C4-2B (cell line): ENCODE data around the gene G3BP2.

Experiments
- H3K27ac ChIP-seq: fragments of 450-650 bp; 2 replicates; pipeline ENCODE4 v1.5.1; 2017
- ZFX ChIP-seq: fragments of 450-650 bp; IDR thresholded peaks from 2 replicates; pipeline ENCODE4 v1.6.1; 2017
- TF ChIP-seq, protein P1 (sequence below): fragments of 450-650 bp; conservative IDR thresholded peaks from 2 replicates; pipeline ENCODE4 v1.5.1; 2017; ENCODE audit warnings: mild to moderate bottlenecking

The G3BP2 gene

DNA sequence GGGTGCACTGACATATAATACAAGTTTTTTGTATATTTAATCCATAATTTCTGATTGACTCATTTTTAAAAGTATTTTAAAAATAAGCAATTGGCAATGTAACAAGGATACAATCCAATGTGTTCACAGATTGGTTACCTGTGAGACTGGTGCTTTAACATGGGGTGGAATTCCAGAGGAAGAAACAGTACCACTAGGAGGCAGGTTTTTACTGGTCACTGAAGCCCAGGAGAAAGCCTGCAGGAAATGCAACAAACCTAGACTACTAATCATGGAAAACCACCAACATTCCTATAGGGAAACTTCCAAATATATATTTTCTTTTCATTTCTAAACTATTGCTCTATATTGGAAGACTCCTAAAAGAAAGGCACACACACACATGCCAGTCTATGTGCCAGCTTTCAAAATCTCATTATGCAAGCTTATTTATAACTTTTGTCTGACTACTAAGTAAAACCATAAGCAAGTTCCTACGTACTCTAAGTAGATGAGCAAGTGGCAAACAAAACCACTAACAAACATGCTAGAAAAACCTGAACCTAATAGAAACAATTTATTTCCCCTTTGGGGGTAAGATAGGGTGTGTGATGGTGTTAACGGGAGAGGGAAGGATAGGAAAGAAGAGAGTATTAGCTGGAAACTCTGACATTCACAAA is 19.2 kb downstream of the G3BP2 start:
- TF ChIP-seq ZFX: no peak
- TF ChIP-seq, protein P1, sequence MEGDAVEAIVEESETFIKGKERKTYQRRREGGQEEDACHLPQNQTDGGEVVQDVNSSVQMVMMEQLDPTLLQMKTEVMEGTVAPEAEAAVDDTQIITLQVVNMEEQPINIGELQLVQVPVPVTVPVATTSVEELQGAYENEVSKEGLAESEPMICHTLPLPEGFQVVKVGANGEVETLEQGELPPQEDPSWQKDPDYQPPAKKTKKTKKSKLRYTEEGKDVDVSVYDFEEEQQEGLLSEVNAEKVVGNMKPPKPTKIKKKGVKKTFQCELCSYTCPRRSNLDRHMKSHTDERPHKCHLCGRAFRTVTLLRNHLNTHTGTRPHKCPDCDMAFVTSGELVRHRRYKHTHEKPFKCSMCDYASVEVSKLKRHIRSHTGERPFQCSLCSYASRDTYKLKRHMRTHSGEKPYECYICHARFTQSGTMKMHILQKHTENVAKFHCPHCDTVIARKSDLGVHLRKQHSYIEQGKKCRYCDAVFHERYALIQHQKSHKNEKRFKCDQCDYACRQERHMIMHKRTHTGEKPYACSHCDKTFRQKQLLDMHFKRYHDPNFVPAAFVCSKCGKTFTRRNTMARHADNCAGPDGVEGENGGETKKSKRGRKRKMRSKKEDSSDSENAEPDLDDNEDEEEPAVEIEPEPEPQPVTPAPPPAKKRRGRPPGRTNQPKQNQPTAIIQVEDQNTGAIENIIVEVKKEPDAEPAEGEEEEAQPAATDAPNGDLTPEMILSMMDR: peak; percentile 52
- H3K27ac ChIP-seq: no peak overlapping the region

DNA sequence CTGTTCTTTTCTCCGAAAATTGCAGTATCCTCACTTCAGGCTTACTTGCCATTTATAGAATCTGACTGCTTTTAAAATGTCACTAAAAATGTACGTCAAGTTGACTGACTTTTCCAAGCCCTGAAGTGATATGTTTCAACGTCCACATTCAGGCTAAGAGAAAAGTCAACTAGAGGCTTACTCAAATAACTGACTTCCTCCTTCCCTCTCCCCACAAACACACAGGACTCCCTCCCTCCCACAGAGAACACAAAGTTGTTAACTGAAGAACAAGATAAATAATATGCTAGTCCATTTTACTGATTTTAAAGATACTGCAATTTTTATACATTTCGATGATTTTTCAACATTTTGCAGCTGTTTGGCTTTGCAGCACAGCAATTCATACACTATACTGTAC is 29.1 kb downstream of the G3BP2 start:
- H3K27ac ChIP-seq: no peak overlapping the region
- TF ChIP-seq, protein P1: no peak
- TF ChIP-seq ZFX: no peak

DNA sequence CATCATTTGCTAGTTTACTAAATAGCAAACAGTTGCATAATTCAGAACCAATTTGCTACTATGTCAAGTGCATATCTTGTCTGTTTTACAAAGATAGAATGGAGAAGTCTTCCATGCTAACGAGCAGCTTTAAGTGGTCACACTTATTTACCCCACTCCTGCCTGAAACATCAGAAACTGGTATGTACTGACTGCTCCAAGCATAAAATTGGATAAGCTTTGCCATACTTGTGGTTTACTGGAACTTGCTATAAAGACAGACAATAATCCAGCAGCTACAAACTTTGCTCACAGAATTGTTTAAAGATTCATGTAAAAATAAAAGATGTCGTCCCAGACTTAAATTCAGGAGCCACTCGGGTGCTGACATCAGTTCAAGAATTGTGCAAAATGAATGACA is 29.6 kb downstream of the G3BP2 start:
- H3K27ac ChIP-seq: no peak overlapping the region
- TF ChIP-seq, protein P1: no peak
- no peak for TF ChIP-seq ZFX

DNA sequence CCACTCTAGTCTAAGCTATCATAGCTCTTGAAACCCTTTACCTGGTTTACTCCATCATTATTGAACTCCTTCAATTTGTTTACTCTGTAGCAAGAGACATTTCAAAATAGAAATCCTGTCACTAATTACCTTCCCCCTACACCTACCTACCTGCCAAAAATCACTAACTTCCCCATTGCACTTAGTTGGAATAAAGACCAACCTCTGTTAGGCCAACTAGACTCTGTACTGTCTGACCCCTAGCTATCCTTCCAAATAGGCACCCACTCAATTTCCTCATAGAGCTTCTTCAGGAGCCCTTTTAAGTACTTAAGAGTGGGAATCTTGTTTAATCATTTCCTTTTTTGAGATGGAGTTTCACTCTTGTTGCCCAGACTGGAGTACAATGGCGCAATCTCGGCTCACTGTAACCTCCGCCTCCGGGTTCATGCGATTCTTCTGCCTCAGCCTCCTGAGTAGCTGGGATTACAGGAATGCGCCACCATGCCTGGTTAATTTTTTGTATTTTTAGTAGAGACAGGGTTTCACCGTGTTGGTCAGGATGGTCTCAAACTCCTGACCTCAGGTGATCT is 34.0 kb downstream of the G3BP2 start:
- TF ChIP-seq ZFX: no peak
- TF ChIP-seq, protein P1: no peak
- H3K27ac ChIP-seq: no peak overlapping the region

DNA sequence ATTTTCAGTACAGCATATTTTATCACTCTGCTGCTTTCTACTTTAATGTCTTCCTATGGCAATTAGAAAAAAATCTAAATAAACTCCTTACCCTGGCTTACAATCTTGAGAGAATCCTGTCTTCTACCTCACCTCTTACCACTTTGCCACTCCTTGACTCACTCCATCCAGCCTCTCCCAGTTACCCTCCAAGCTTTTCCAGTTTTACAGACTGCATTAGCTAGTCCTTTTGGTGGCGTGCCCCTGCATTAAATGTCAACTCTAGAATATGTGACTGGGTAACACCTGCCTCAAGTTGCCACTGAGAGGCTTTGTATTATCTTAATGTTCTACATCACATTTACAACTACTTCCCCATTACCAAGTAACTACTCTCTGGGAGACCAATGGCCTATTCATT is 35.4 kb downstream of the G3BP2 start:
- TF ChIP-seq, protein P1: no peak
- no peak for TF ChIP-seq ZFX
- H3K27ac ChIP-seq: no peak overlapping the region

DNA sequence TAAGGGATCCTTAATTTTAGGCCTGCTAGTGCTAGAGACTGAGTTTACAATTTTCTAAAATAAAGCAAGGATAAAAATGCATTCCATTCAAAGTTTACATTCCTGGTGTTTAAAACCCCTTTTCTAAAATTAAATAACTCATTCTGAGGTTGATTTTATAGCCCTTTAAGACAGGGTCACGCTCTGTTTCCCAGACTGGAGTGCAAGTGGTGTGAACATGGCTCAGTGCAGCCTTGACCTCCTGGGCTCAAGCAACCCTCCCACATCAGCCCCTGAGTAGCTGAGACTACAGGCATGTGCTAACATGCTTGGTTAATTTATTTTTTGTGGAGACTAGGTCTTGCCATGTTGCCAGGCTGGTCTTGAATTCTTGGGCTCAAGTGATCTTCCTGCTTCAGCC is 36.0 kb downstream of the G3BP2 start:
- TF ChIP-seq, protein P1: no peak
- TF ChIP-seq ZFX: no peak
- H3K27ac ChIP-seq: no peak overlapping the region

DNA sequence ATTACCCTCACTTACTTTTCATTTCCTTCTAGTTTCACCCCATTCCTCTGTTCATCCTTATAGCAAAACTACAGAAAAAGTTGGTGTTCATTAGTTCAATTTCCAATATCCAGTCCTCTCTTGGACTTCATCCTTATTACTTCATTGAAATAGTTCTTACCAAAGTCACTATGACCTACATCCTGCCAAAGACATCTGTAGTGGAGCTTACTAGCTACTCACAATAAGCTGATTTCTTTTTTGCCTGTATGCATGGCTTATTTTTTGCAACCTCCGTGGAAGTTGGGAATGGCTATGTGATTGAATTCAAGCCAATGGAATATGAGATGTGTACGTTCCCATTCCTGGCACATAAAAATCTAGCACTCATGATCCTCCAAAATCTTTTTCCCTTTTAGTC is 38.3 kb downstream of the G3BP2 start:
- no peak overlapping the region for H3K27ac ChIP-seq
- no peak for TF ChIP-seq ZFX
- TF ChIP-seq, protein P1: no peak
